Smooth muscle cell (in vitro differentiated cells): Measurements from ENCODE around the gene FHOD1. TPM values are rescaled to one million over a fixed set of nuclear protein-coding genes. Genes with fewer than 3 reads are reported as not detected.

ENCODE experiments used
- DNase-seq: peaks from one replicate; lab custom pipeline; 2025; ENCODE audit not compliant: unreplicated experiment; lab: John Stamatoyannopoulos, UW
- H2AFZ ChIP-seq: fragments of 200-600 bp; sonication (generic); 2 replicates; pipeline ENCODE4 v1.6.0; 2016; ENCODE audit warnings: antibody characterized with exemption, low read depth, mild to moderate bottlenecking
- H3F3A ChIP-seq: fragments of 200-600 bp; sonication (generic); 2 replicates; pipeline ENCODE4 v1.6.0; 2017; ENCODE audit warnings: antibody characterized with exemption, low read depth
- H3K27ac ChIP-seq: fragments of 200-600 bp; sonication (generic); 2 replicates; pipeline ENCODE4 v1.5.1; 2016; ENCODE audit warnings: low read depth, mild to moderate bottlenecking
- H3K27me3 ChIP-seq: fragments of 200-600 bp; sonication (generic); 2 replicates; pipeline ENCODE4 v1.6.1; 2016; ENCODE audit warnings: low read depth, mild to moderate bottlenecking
- H3K36me3 ChIP-seq: fragments of 200-600 bp; sonication (generic); 2 replicates; pipeline ENCODE4 v1.5.1; 2016; ENCODE audit warnings: low read depth
- H3K4me1 ChIP-seq: fragments of 200-600 bp; sonication (generic); 2 replicates; pipeline ENCODE4 v1.5.1; 2016; ENCODE audit warnings: low read depth
- H3K4me2 ChIP-seq: fragments of 200-600 bp; sonication (generic); 2 replicates; pipeline ENCODE4 v1.6.0; 2016; ENCODE audit warnings: mild to moderate bottlenecking
- H3K4me3 ChIP-seq: fragments of 200-600 bp; sonication (generic); 2 replicates; pipeline ENCODE4 v1.5.1; 2016; ENCODE audit warnings: mild to moderate bottlenecking
- H3K79me2 ChIP-seq: fragments of 200-600 bp; sonication (generic); 2 replicates; pipeline ENCODE4 v1.6.0; 2016; ENCODE audit warnings: low read depth, mild to moderate bottlenecking
- H3K9ac ChIP-seq: fragments of 200-600 bp; sonication (generic); 2 replicates; pipeline ENCODE4 v1.6.0; 2016; ENCODE audit warnings: low read depth
- H3K9me3 ChIP-seq: fragments of 200-600 bp; sonication (generic); replicated peaks from 2 replicates; pipeline ENCODE4 v1.5.1; 2016; ENCODE audit warnings: low read depth
- H4K20me1 ChIP-seq: fragments of 200-600 bp; sonication (generic); 2 replicates; pipeline ENCODE4 v1.6.0; 2016; ENCODE audit warnings: low read depth
- CTCF ChIP-seq: fragments of 200-600 bp; sonication (generic); IDR thresholded peaks from 2 replicates; pipeline ENCODE4 v1.5.1; 2017; ENCODE audit warnings: borderline replicate concordance, mild to moderate bottlenecking, antibody characterized with exemption; ENCODE audit not compliant: insufficient read depth, poor library complexity, severe bottlenecking
- WGBS: methylation state at CpG from one replicate; pipeline ENCODE4 v1.1.7; 2016; ENCODE audit warnings: low lambda C conversion rate; 5-methylcytosine and 5-hydroxymethylcytosine counted together
- polyA plus RNA-seq: library from polyadenylated mRNA; unstranded; fragments of >200 nt; fragmentation: Nextera tagmentation; extraction: Ambion mirVana; gene quantifications from 2 replicates; pipeline ENCODE4 v1.2.1, GENCODE V29; 2016
- total RNA-seq: library from RNA; depleted of rRNA; stranded (reverse); fragments of >200 nt; gene quantifications from 2 replicates; pipeline ENCODE4 v1.2.3, GENCODE V29; 2014

Gene FHOD1
- total and polyA plus RNA-seq, 2 experiments from 2014 or later, result 16.0 to 23.3 TPM

GRCh38 chr16:67283039-67283825 lies 36.0 kb upstream of the FHOD1 start:
- 84% methylated on average over 7 of the region's 7 CpGs for WGBS
- Histone ChIP-seq H3K4me2 (no peak overlapping the region), H4K20me1 (no peaks in the 10 kb centered on the region), H3K9ac (no peak overlapping the region), H3K9me3 (no peaks in the 10 kb centered on the region), H3K36me3 (no peaks in the 10 kb centered on the region), H3K4me3 (no peak overlapping the region), H3K4me1 (peaks cover 3% of the 10 kb centered on the region), H3K79me2 (no peaks in the 10 kb centered on the region), H3F3A (peaks cover 8% of the 10 kb centered on the region), H2AFZ (no peak overlapping the region), H3K27ac (no peak overlapping the region), H3K27me3 (no peaks in the 10 kb centered on the region)
- no peak for TF ChIP-seq CTCF
- DNase-seq, result no peak

- Histone ChIP-seq H3K9me3 (no peaks in the 10 kb centered on the region), H3K4me3 (no peak overlapping the region), H4K20me1 (no peaks in the 10 kb centered on the region), H3K4me2 (no peak overlapping the region), H3K36me3 (no peaks in the 10 kb centered on the region), H3K27ac (no peak overlapping the region), H3K9ac (no peak overlapping the region), H3F3A (peaks cover 10% of the 10 kb centered on the region), H2AFZ (no peak overlapping the region), H3K27me3 (no peaks in the 10 kb centered on the region), H3K79me2 (no peaks in the 10 kb centered on the region), H3K4me1 (peaks cover 11% of the 10 kb centered on the region)
- TF ChIP-seq CTCF, result no peak
- no peak for DNase-seq
- WGBS, result 97% methylated on average over 10 of the region's 10 CpGs
Observed at GRCh38 chr16:67282447-67282805, 35.1 kb upstream of the FHOD1 start.

- no peaks in the 10 kb centered on the region for H3K9me3 ChIP-seq
- H3K4me2 ChIP-seq, result no peak overlapping the region
- H4K20me1 ChIP-seq, result no peaks in the 10 kb centered on the region
- no peak overlapping the region for H2AFZ ChIP-seq
- no peaks in the 10 kb centered on the region for H3K27me3 ChIP-seq
- H3K79me2 ChIP-seq, result no peaks in the 10 kb centered on the region
- no peak overlapping the region for H3K4me3 ChIP-seq
- H3K9ac ChIP-seq, result no peak overlapping the region
- no peak for DNase-seq
- H3K27ac ChIP-seq, result no peak overlapping the region
- peaks cover 10% of the 10 kb centered on the region for H3F3A ChIP-seq
- TF ChIP-seq CTCF, result no peak
- H3K4me1 ChIP-seq, result peaks cover 11% of the 10 kb centered on the region
- H3K36me3 ChIP-seq, result no peaks in the 10 kb centered on the region
- 92% methylated on average over 14 of the region's 14 CpGs for WGBS
Observed at GRCh38 chr16:67281536-67282446, 34.5 kb upstream of the FHOD1 start.
